H1 (cell line): ENCODE measurements around the gene PGK1. TPM values are rescaled to one million over a fixed set of nuclear protein-coding genes. Genes with fewer than 3 reads are reported as not detected.

Experiments used
- BCL11A ChIP-seq, 2 experiments: IDR thresholded peaks; one replicate each; pipeline ENCODE4 v1.6.1; 2011; ENCODE audit warnings: low read depth in 2 of 2, low read length in 2 of 2, mild to moderate bottlenecking in 2 of 2
- CHD1 ChIP-seq: IDR thresholded peaks from 2 replicates; pipeline ENCODE4 v1.6.1; 2012; ENCODE audit warnings: low read depth, low read length, improper control_type of control experiment
- KDM1A ChIP-seq: fragments of 200-600, 300-600 bp; sonication (generic); IDR thresholded peaks from 2 replicates; pipeline ENCODE4 v1.7.1; 2016; ENCODE audit warnings: mild to moderate bottlenecking, low read length, borderline replicate concordance
- KDM4A ChIP-seq: IDR thresholded peaks from one replicate; pipeline ENCODE4 v1.7.1; 2012; ENCODE audit warnings: low read depth, mild to moderate bottlenecking, moderate library complexity, low read length, inconsistent platforms; ENCODE audit not compliant: severe bottlenecking
- KDM5A ChIP-seq: fragments of 200-600 bp; IDR thresholded peaks from 2 replicates; pipeline ENCODE4 v1.7.1; 2012; ENCODE audit warnings: mild to moderate bottlenecking, low read length, inconsistent platforms, mixed read lengths
- MAFK ChIP-seq: IDR thresholded peaks from 2 replicates; pipeline ENCODE4 v1.6.1; 2012; ENCODE audit warnings: low read depth, mild to moderate bottlenecking, improper control_type of control experiment, low read length
- POLR2AphosphoS5 ChIP-seq: IDR thresholded peaks from 2 replicates; pipeline ENCODE4 v1.6.1; 2011; ENCODE audit warnings: low read depth, low read length
- POU5F1 ChIP-seq: IDR thresholded peaks from 2 replicates; pipeline ENCODE4 v1.6.1; 2011; ENCODE audit warnings: low read depth, mild to moderate bottlenecking, low read length, moderate library complexity
- RBBP5 ChIP-seq: IDR thresholded peaks from 2 replicates; pipeline ENCODE4 v1.7.1; 2012; ENCODE audit warnings: low read depth, mild to moderate bottlenecking, inconsistent platforms, low read length, moderate library complexity, borderline replicate concordance
- SIRT6 ChIP-seq: IDR thresholded peaks from one replicate; pipeline ENCODE4 v1.7.1; 2012; ENCODE audit warnings: low read length, inconsistent platforms
- SP4 ChIP-seq: IDR thresholded peaks from 2 replicates; pipeline ENCODE4 v1.6.1; 2012; ENCODE audit warnings: low read length, inconsistent platforms
- SRF ChIP-seq: IDR thresholded peaks from 2 replicates; pipeline ENCODE4 v1.6.1; 2011; ENCODE audit warnings: mild to moderate bottlenecking, low read depth, low read length, moderate library complexity
- SUZ12 ChIP-seq: fragments of 200-600 bp; sonication (generic); IDR thresholded peaks from 2 replicates; pipeline ENCODE4 v1.6.1; 2012; ENCODE audit warnings: mild to moderate bottlenecking, inconsistent platforms, low read length, moderate library complexity, mixed read lengths
- polyA plus RNA-seq, 7 experiments: library from polyadenylated mRNA; depleted of rRNA in 3 of 7; stranded (reverse) in 5 of 7; unstranded in 2 of 7; fragments of >200 nt in 5 of 7; fragments of 200-250 nt in 2 of 7; gene quantifications; 1 replicate in 5 of 7; 2 replicates in 1 of 7; 4 replicates in 1 of 7; pipeline versions ENCODE4 v1.2.1 to v1.2.3, GENCODE V29; 2011 to 2013; ENCODE audit warnings: missing spikeins in 2 of 7, mixed read lengths in 2 of 7
- total RNA-seq: library from RNA; stranded (reverse); fragmentation: NEBNext Ultra II Directional; extraction: Animal tissue kit (Norgen Biotek cat#: 25700); gene quantifications from 2 replicates; pipeline ENCODE4 v1.2.1, GENCODE V29; 2021

The PGK1 gene
- total and polyA plus RNA-seq, 2 of the 8 experiments (the other 6 are each of a cell fraction or from before 2014, with no cell fraction given) = 328 to 427 TPM

DNA sequence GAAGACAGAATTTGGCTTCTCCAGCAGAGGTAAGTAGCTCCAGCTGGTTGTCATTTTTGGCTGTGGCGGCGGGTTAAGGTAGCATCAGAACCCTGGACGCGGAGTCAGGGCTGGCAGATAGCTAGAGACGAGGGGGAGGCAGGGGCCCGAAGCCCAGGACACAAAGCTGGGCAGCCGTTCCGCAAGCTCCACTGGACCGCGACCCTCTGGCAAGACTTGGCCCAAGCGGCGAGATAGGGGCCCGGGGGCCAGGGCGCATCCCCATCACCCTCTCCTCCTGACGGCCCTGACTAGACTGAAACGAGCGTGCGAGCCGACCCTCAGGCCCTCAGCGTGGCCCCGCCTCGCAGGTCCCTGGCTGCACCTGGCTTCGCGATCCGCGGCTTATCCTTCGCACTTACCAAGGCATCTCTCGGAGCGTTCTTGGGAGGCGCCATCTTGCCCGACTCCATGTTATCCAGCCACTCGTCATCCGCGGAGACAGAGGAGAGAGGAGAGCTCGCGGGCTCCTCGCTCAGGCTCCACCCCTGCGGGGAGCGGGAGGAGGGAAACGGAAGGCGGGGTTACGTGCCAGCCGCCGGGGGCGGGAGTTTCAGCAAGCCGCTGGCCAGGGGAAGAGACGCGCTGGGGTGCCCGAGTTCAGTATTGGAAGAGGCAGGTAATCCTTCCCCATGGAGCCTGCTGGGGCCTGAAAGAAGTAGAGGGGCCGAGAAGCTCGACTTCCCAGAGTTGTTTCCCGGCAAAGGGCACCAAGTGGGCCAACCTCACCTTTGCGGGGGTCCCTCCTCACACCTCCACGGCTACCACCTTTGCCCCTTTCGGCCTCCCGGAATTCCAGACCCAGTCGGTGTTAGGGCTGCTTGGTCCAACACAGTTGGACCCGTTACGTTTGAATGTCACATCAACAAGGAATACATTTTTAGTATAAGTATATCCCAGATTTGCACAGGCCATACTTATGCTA, 35.4 kb downstream of the PGK1 start, which contains the start of gene TAF9B (continued):
- no peak for TF ChIP-seq RBBP5
- TF ChIP-seq BCL11A (IDR thresholded peaks at IDR 0.05; ENCODE audit: low read depth in 2 of 2, low read length in 2 of 2) = no peak
- TF ChIP-seq KDM4A = peak; percentile 55
- peak; percentile 75 for TF ChIP-seq POLR2AphosphoS5
- no peak for TF ChIP-seq POU5F1
- no peak for TF ChIP-seq KDM5A
- no peak for TF ChIP-seq KDM1A
- no peak for TF ChIP-seq SP4
- no peak for TF ChIP-seq SIRT6
- TF ChIP-seq MAFK = no peak
- TF ChIP-seq SRF = no peak
- TF ChIP-seq CHD1 = no peak
- no peak for TF ChIP-seq SUZ12
